H1 (cell line): ENCODE measurements around the gene IDH2. TPM values are rescaled to one million over a fixed set of nuclear protein-coding genes. Genes with fewer than 3 reads are reported as not detected.

Source experiments
- CTCF ChIA-PET: fragments of 300-600 bp; sonication (Branson Sonifier 250); formaldehyde crosslinking; loops from one replicate; lab custom pipeline; 2021; ENCODE audit not compliant: partially characterized antibody; lab: Charles Lee
- POLR2A ChIA-PET: fragments of 300-600 bp; sonication (Branson Sonifier 250); formaldehyde crosslinking; loops from one replicate; lab custom pipeline; 2021; ENCODE audit warnings: inconsistent platforms; ENCODE audit not compliant: partially characterized antibody; lab: Charles Lee
- DNase-seq, 2 experiments: peaks; one replicate each; pipeline versions ENCODE4 v3.0.0 to v3.0.0-alpha.2; 2010 to 2022; ENCODE audit warnings: low spot score in 2 of 2, low read depth in 1 of 2, mixed read lengths in 1 of 2
- FAIRE-seq: peaks from 2 replicates; lab custom pipeline; 2011; peaks lifted over from hg19 to GRCh38; lab: Jason Lieb, UNC
- H2AFZ ChIP-seq: 2 replicates; pipeline ENCODE4 v1.8.1; 2012; ENCODE audit warnings: low read length, inconsistent platforms
- H2AK5ac ChIP-seq: 2 replicates; pipeline ENCODE4 v1.6.1; 2013; ENCODE audit warnings: low read depth, low read length
- H2BK120ac ChIP-seq: replicated peaks from 2 replicates; pipeline ENCODE3; 2013; ENCODE audit warnings: low read depth, low read length, inconsistent platforms
- H2BK12ac ChIP-seq: 2 replicates; pipeline ENCODE4 v1.6.1; 2013; ENCODE audit warnings: low read depth, low read length
- H2BK15ac ChIP-seq: 2 replicates; pipeline ENCODE4 v1.6.1; 2013; ENCODE audit warnings: low read length
- H2BK20ac ChIP-seq: 2 replicates; pipeline ENCODE4 v1.6.1; 2013; ENCODE audit warnings: low read length
- H2BK5ac ChIP-seq: 2 replicates; pipeline ENCODE4 v1.6.1; 2013; ENCODE audit warnings: low read depth, low read length
- H3K14ac ChIP-seq: 2 replicates; pipeline ENCODE4 v1.6.1; 2013; ENCODE audit warnings: inconsistent platforms; ENCODE audit not compliant: insufficient read length
- H3K18ac ChIP-seq: 2 replicates; pipeline ENCODE4 v1.6.1; 2013; ENCODE audit warnings: low read length; ENCODE audit errors: extremely low read depth
- H3K23ac ChIP-seq: 2 replicates; pipeline ENCODE4 v1.6.1; 2013; ENCODE audit warnings: inconsistent platforms; ENCODE audit not compliant: insufficient read length
- H3K23me2 ChIP-seq: 2 replicates; pipeline ENCODE4 v1.6.1; 2013; ENCODE audit warnings: low read depth, low read length
- H3K27ac ChIP-seq: 2 replicates; pipeline ENCODE4 v1.6.1; 2011; ENCODE audit warnings: low read depth, low read length, inconsistent platforms
- H3K27me3 ChIP-seq, 4 experiments: replicated peaks in 1 of 4; 1 replicate in 1 of 4; 2 replicates in 3 of 4; pipeline versions ENCODE4 v1.6.1 to v1.8.1; 2011 to 2013; ENCODE audit warnings: low read length in 3 of 4, mild to moderate bottlenecking in 3 of 4, inconsistent platforms in 2 of 4, mixed read lengths in 2 of 4, moderate library complexity in 1 of 4; ENCODE audit not compliant: control insufficient read depth in 3 of 4, insufficient read depth in 3 of 4; ENCODE audit errors: extremely low read depth in 1 of 4
- H3K36me3 ChIP-seq, 4 experiments: 2 replicates each; pipeline versions ENCODE4 v1.6.1 to v1.8.1; 2011 to 2013; ENCODE audit warnings: mild to moderate bottlenecking in 4 of 4, low read length in 3 of 4, moderate library complexity in 2 of 4, control low read depth in 1 of 4, inconsistent platforms in 1 of 4; ENCODE audit not compliant: insufficient read depth in 4 of 4, control insufficient read depth in 2 of 4
- H3K4ac ChIP-seq: replicated peaks from 2 replicates; pipeline ENCODE3; 2013; ENCODE audit warnings: low read length, low read depth, mixed read lengths, inconsistent platforms; ENCODE audit not compliant: insufficient read length
- H3K4me1 ChIP-seq, 4 experiments: replicated peaks in 1 of 4; 1 replicate in 1 of 4; 2 replicates in 3 of 4; pipeline versions ENCODE4 v1.6.1 to v1.8.1; 2011 to 2013; ENCODE audit warnings: low read length in 3 of 4, inconsistent platforms in 2 of 4, mixed read lengths in 1 of 4; ENCODE audit not compliant: insufficient read depth in 4 of 4, control insufficient read depth in 3 of 4
- H3K4me2 ChIP-seq, 2 experiments: 2 replicates each; pipeline versions ENCODE4 v1.6.1 to v1.8.1; 2011 to 2013; ENCODE audit warnings: low read depth in 2 of 2, low read length in 2 of 2, control low read depth in 1 of 2, inconsistent platforms in 1 of 2, mild to moderate bottlenecking in 1 of 2; ENCODE audit not compliant: insufficient read depth in 1 of 2
- H3K4me3 ChIP-seq, 4 experiments: fragments of 200-600, 300-600 bp in 1 of 4; sonication (generic), shearing (Covaris generic), sonication (Bioruptor Twin) in 1 of 4; 2 replicates each; pipeline versions ENCODE4 v1.5.1 to v1.8.1; 2011 to 2016; ENCODE audit warnings: low read length in 4 of 4, low read depth in 3 of 4, control low read depth in 2 of 4, inconsistent platforms in 2 of 4, mild to moderate bottlenecking in 2 of 4, mixed read lengths in 1 of 4, moderate library complexity in 1 of 4; ENCODE audit not compliant: insufficient read depth in 2 of 4; ENCODE audit errors: extremely low read depth in 1 of 4
- H3K56ac ChIP-seq: replicated peaks from 2 replicates; pipeline ENCODE3; 2013; ENCODE audit warnings: low read depth, mild to moderate bottlenecking, mixed read lengths, low read length, inconsistent platforms; ENCODE audit not compliant: insufficient read length
- H3K79me1 ChIP-seq: 2 replicates; pipeline ENCODE4 v1.6.1; 2013; ENCODE audit warnings: low read depth, low read length, control low read depth
- H3K79me2 ChIP-seq, 2 experiments: 2 replicates each; pipeline versions ENCODE4 v1.6.1 to v1.8.1; 2012 to 2013; ENCODE audit warnings: low read length in 2 of 2, mild to moderate bottlenecking in 2 of 2, inconsistent platforms in 1 of 2; ENCODE audit not compliant: insufficient read depth in 2 of 2, control insufficient read depth in 1 of 2
- H3K9ac ChIP-seq, 4 experiments: replicated peaks in 1 of 4; 1 replicate in 1 of 4; 2 replicates in 3 of 4; pipeline versions ENCODE4 v1.6.1 to v1.8.1; 2011 to 2013; ENCODE audit warnings: low read depth in 3 of 4, low read length in 3 of 4, control low read depth in 2 of 4, mild to moderate bottlenecking in 2 of 4, moderate library complexity in 2 of 4, inconsistent platforms in 1 of 4; ENCODE audit errors: extremely low read depth in 1 of 4
- H3K9me3 ChIP-seq, 2 experiments: 2 replicates each; pipeline versions ENCODE4 v1.6.1 to v1.8.1; 2012 to 2013; ENCODE audit warnings: mild to moderate bottlenecking in 2 of 2, moderate library complexity in 2 of 2, control low read depth in 1 of 2, inconsistent platforms in 1 of 2, low read depth in 1 of 2, low read length in 1 of 2, mixed read lengths in 1 of 2; ENCODE audit not compliant: insufficient read depth in 2 of 2
- H4K20me1 ChIP-seq, 2 experiments: replicated peaks in 1 of 2; 2 replicates each; pipeline versions ENCODE3 to v1.8.1; 2011 to 2013; ENCODE audit warnings: inconsistent platforms in 2 of 2, low read length in 2 of 2, mild to moderate bottlenecking in 1 of 2; ENCODE audit not compliant: insufficient read depth in 2 of 2, control insufficient read depth in 1 of 2
- H4K5ac ChIP-seq: 2 replicates; pipeline ENCODE4 v1.6.1; 2013; ENCODE audit warnings: low read length, low read depth, mixed read lengths, inconsistent platforms; ENCODE audit not compliant: insufficient read length
- H4K8ac ChIP-seq: 2 replicates; pipeline ENCODE4 v1.8.0; 2013; ENCODE audit warnings: mild to moderate bottlenecking, moderate library complexity, low read length, inconsistent platforms; ENCODE audit not compliant: insufficient read depth; ENCODE audit errors: extremely low read depth
- H4K91ac ChIP-seq: replicated peaks from 2 replicates; pipeline ENCODE3; 2013; ENCODE audit warnings: low read length, mixed read lengths, inconsistent platforms; ENCODE audit not compliant: insufficient read length
- CHD2 ChIP-seq: IDR thresholded peaks from 2 replicates; pipeline ENCODE4 v1.6.1; 2012; ENCODE audit warnings: low read length, improper control_type of control experiment
- EGR1 ChIP-seq: IDR thresholded peaks from 2 replicates; pipeline ENCODE4 v1.6.1; 2011; ENCODE audit warnings: low read depth, low read length, borderline replicate concordance
- HDAC6 ChIP-seq: IDR thresholded peaks from one replicate; pipeline ENCODE4 v1.7.1; 2012; ENCODE audit warnings: low read depth, mild to moderate bottlenecking, inconsistent platforms, low read length, moderate library complexity
- KDM1A ChIP-seq: fragments of 200-600, 300-600 bp; sonication (generic); IDR thresholded peaks from 2 replicates; pipeline ENCODE4 v1.7.1; 2016; ENCODE audit warnings: mild to moderate bottlenecking, low read length, borderline replicate concordance
- POLR2A ChIP-seq, 2 experiments: IDR thresholded peaks; 1 replicate in 1 of 2; 2 replicates in 1 of 2; pipeline ENCODE4 v1.6.1; 2011; ENCODE audit warnings: low read depth in 2 of 2, low read length in 2 of 2, mild to moderate bottlenecking in 2 of 2; ENCODE audit errors: control extremely low read depth in 1 of 2
- POU5F1 ChIP-seq: IDR thresholded peaks from 2 replicates; pipeline ENCODE4 v1.6.1; 2011; ENCODE audit warnings: low read depth, mild to moderate bottlenecking, low read length, moderate library complexity
- RFX5 ChIP-seq: IDR thresholded peaks from 2 replicates; pipeline ENCODE4 v1.6.1; 2011; ENCODE audit warnings: low read depth, low read length, improper control_type of control experiment, borderline replicate concordance
- SIRT6 ChIP-seq: IDR thresholded peaks from one replicate; pipeline ENCODE4 v1.7.1; 2012; ENCODE audit warnings: low read length, inconsistent platforms
- TBP ChIP-seq: IDR thresholded peaks from 2 replicates; pipeline ENCODE4 v1.6.1; 2011; ENCODE audit warnings: low read depth, low read length, improper control_type of control experiment
- TCF12 ChIP-seq: IDR thresholded peaks from 2 replicates; pipeline ENCODE4 v1.6.1; 2011; ENCODE audit warnings: low read depth, mild to moderate bottlenecking, low read length
- ZNF274 ChIP-seq: IDR thresholded peaks from 2 replicates; pipeline ENCODE4 v1.7.0; 2012; ENCODE audit warnings: low read length, borderline replicate concordance; ENCODE audit errors: extremely low read depth
- polyA plus RNA-seq, 7 experiments: library from polyadenylated mRNA; depleted of rRNA in 3 of 7; stranded (reverse) in 5 of 7; unstranded in 2 of 7; fragments of >200 nt in 5 of 7; fragments of 200-250 nt in 2 of 7; gene quantifications; 1 replicate in 5 of 7; 2 replicates in 1 of 7; 4 replicates in 1 of 7; pipeline versions ENCODE4 v1.2.1 to v1.2.3, GENCODE V29; 2011 to 2013; ENCODE audit warnings: missing spikeins in 2 of 7, mixed read lengths in 2 of 7
- total RNA-seq: library from RNA; stranded (reverse); fragmentation: NEBNext Ultra II Directional; extraction: Animal tissue kit (Norgen Biotek cat#: 25700); gene quantifications from 2 replicates; pipeline ENCODE4 v1.2.1, GENCODE V29; 2021

Gene IDH2
- total and polyA plus RNA-seq, 2 of the 8 experiments (the other 6 are each of a cell fraction or from before 2014, with no cell fraction given): 64.2 to 84.6 TPM

- no peak for DNase-seq
- H3K14ac ChIP-seq: no peak overlapping the region
- TF ChIP-seq POLR2A (IDR thresholded peaks at IDR 0.05; ENCODE audit: control extremely low read depth in 1 of 2, low read depth in 2 of 2, low read length in 2 of 2) (no peak), TBP (no peak), EGR1 (no peak), HDAC6 (no peak), POU5F1 (no peak), KDM1A (no peak), CHD2 (no peak), RFX5 (no peak), ZNF274 (no peak), TCF12 (no peak), SIRT6 (no peak)
- TF ChIP-seq, all 59 proteins: peak for 0
- Histone ChIP-seq H2BK15ac (no peak overlapping the region), H4K5ac (no peak overlapping the region), H3K18ac (no peak overlapping the region), H3K4ac (no peak overlapping the region), H4K8ac (no peak overlapping the region), H3K4me1 (peaks cover 0 to 8% (median 3%) of the 10 kb centered on the region in 4 experiments; a peak in 3 of 7 replicates), H3K4me2 (no peak overlapping the region), H3K9me3 (no peaks in the 10 kb centered on the region), H2BK5ac (no peak overlapping the region), H3K56ac (no peak overlapping the region), H3K79me2 (no peaks in the 10 kb centered on the region), H3K79me1 (no peaks in the 10 kb centered on the region), H2BK20ac (no peak overlapping the region), H3K27ac (no peak overlapping the region), H3K27me3 (no peaks in the 10 kb centered on the region), H2AK5ac (no peak overlapping the region), H3K4me3 (no peak overlapping the region), H3K23ac (no peak overlapping the region), H2BK120ac (no peak overlapping the region), H4K20me1 (no peaks in the 10 kb centered on the region), H2BK12ac (no peak overlapping the region), H4K91ac (no peak overlapping the region), H2AFZ (no peak overlapping the region), H3K9ac (no peak overlapping the region), H3K36me3 (no peaks in the 10 kb centered on the region), H3K23me2 (no peaks in the 10 kb centered on the region)
- CTCF ChIA-PET: interaction anchor here (3.4 kb wide), 1 partner anchor 18 kb away, joined by 15 read pairs; no protein-coding TSS in a partner anchor
- POLR2A ChIA-PET: no interaction called here
- no peak for FAIRE-seq
Measured at GRCh38 chr15:90124507-90124906, 22.2 kb upstream of the IDH2 start.
